K562 (cell line): ENCODE measurements around the gene ITGA6. TPM values are rescaled to one million over a fixed set of nuclear protein-coding genes. Genes with fewer than 3 reads are reported as not detected.

ENCODE experiments used
- ATAC-seq: fragments of 200-7000 bp; cut with Tn5 transposase; 3 replicates; pipeline ENCODE4 v1.9.1; 2020; ENCODE audit warnings: moderate library complexity
- BruUV-seq: library from RNA; stranded (reverse); fragments of 400-500 nt; replicated peaks from 2 replicates; lab custom pipeline; 2021; lab: Mats Ljungman, UMichigan
- CTCF ChIA-PET: fragments of 300-600 bp; formaldehyde crosslinking; extraction: SDS; loops from one replicate; lab custom pipeline; 2021; ENCODE audit warnings: low intra/inter-chr PET ratio; lab: Yijun Ruan, JAX
- POLR2A ChIA-PET: fragments of 300-600, 350-650 bp; sonication (Branson Sonifier 250); formaldehyde crosslinking; extraction: SDS; loops from one replicate; lab custom pipeline; 2021; ENCODE audit warnings: antibody characterized with exemption, inconsistent platforms; lab: Yijun Ruan, JAX
- DNase-seq, 4 experiments: peaks; one replicate each; pipeline versions ENCODE4 v3.0.0 to v3.0.0-alpha.2; 2011 to 2018; ENCODE audit warnings: low spot score in 3 of 4, mixed read lengths in 3 of 4; ENCODE audit errors: extremely low read depth in 1 of 4
- FAIRE-seq: peaks from 2 replicates; lab custom pipeline; 2011; peaks lifted over from hg19 to GRCh38; lab: Jason Lieb, UNC
- H2AFZ ChIP-seq: 2 replicates; pipeline ENCODE4 v1.6.0; 2011; ENCODE audit warnings: low read depth, low read length, control low read depth, inconsistent platforms
- H3K27ac ChIP-seq: fragments of 200-600 bp; 3 replicates; pipeline ENCODE4 v1.8.0; 2011; ENCODE audit warnings: low read depth, mild to moderate bottlenecking, control low read depth, inconsistent platforms, low read length, moderate library complexity, mixed read lengths; ENCODE audit errors: extremely low read depth
- H3K27me3 ChIP-seq, 2 experiments: fragments of 300-600 bp in 1 of 2; 2 replicates in 1 of 2; 3 replicates in 1 of 2; pipeline versions ENCODE4 v1.6.0 to v1.8.0; 2011; ENCODE audit warnings: inconsistent platforms in 2 of 2, low read length in 2 of 2, mild to moderate bottlenecking in 1 of 2, mixed read lengths in 1 of 2, moderate library complexity in 1 of 2; ENCODE audit not compliant: control insufficient read depth in 2 of 2, insufficient read depth in 2 of 2
- H3K36me3 ChIP-seq: fragments of 300-600 bp; 3 replicates; pipeline ENCODE4 v1.8.0; 2011; ENCODE audit warnings: mild to moderate bottlenecking, low read length, inconsistent platforms; ENCODE audit not compliant: control insufficient read depth, insufficient read depth
- H3K4me1 ChIP-seq, 2 experiments: fragments of 200-600 bp in 1 of 2; replicated peaks in 1 of 2; 2 replicates in 1 of 2; 3 replicates in 1 of 2; pipeline versions ENCODE4 v1.5.1 to v1.8.0; 2011; ENCODE audit warnings: inconsistent platforms in 2 of 2, low read length in 2 of 2, mild to moderate bottlenecking in 1 of 2, mixed read lengths in 1 of 2, moderate library complexity in 1 of 2; ENCODE audit not compliant: control insufficient read depth in 2 of 2, insufficient read depth in 2 of 2
- H3K4me2 ChIP-seq: 2 replicates; pipeline ENCODE4 v1.6.1; 2011; ENCODE audit warnings: low read length, control low read depth, inconsistent platforms, mixed read lengths; ENCODE audit not compliant: insufficient read depth
- H3K4me3 ChIP-seq: fragments of 200-600 bp; sonication (generic), shearing (Covaris generic); 2 replicates; pipeline ENCODE4 v1.5.1; 2016; ENCODE audit warnings: control low read depth, inconsistent platforms
- H3K79me2 ChIP-seq: fragments of 200-600 bp; 3 replicates; pipeline ENCODE4 v1.8.0; 2011; ENCODE audit warnings: low read length, inconsistent platforms; ENCODE audit not compliant: control insufficient read depth, insufficient read depth
- H3K9ac ChIP-seq, 2 experiments: 2 replicates each; pipeline versions ENCODE4 v1.6.0 to v1.6.1; 2011; ENCODE audit warnings: low read depth in 2 of 2, low read length in 2 of 2, control low read depth in 1 of 2, inconsistent platforms in 1 of 2, mild to moderate bottlenecking in 1 of 2, mixed read lengths in 1 of 2; ENCODE audit not compliant: insufficient read depth in 1 of 2
- H3K9me1 ChIP-seq: one replicate; pipeline ENCODE4 v1.6.0; 2011; ENCODE audit warnings: inconsistent platforms, mild to moderate bottlenecking, low read length, moderate library complexity; ENCODE audit not compliant: control insufficient read depth, insufficient read depth
- H3K9me3 ChIP-seq: replicated peaks from 2 replicates; pipeline ENCODE4 v1.5.1; 2011; ENCODE audit warnings: low read depth, low read length, inconsistent platforms; ENCODE audit not compliant: control insufficient read depth, insufficient read depth
- H4K20me1 ChIP-seq: replicated peaks from 2 replicates; pipeline ENCODE4 v1.6.1; 2011; ENCODE audit warnings: low read length, inconsistent platforms, mixed read lengths; ENCODE audit not compliant: control insufficient read depth, insufficient read depth
- ARID1B ChIP-seq: fragments of 450-650 bp; IDR thresholded peaks from 2 replicates; pipeline ENCODE4 v1.6.1; 2016; ENCODE audit warnings: antibody characterized with exemption, mild to moderate bottlenecking, inconsistent platforms
- COPS2 ChIP-seq: fragments of 450-650 bp; conservative IDR thresholded peaks from 2 replicates; pipeline ENCODE4 v1.6.1; 2016; ENCODE audit warnings: mild to moderate bottlenecking, moderate library complexity
- EWSR1 ChIP-seq: fragments of 450-650 bp; IDR thresholded peaks from 2 replicates; pipeline ENCODE4 v1.6.1; 2018; ENCODE audit warnings: borderline replicate concordance, mild to moderate bottlenecking, low read depth, moderate library complexity; ENCODE audit not compliant: partially characterized antibody
- KLF6 ChIP-seq: fragments of 250-450 bp; sonication (Bioruptor Pico); IDR thresholded peaks from 2 replicates; pipeline ENCODE4 v1.4.0; 2020; ENCODE audit warnings: mild to moderate bottlenecking, moderate library complexity, borderline replicate concordance
- MXD1 ChIP-seq: fragments of 250-450 bp; sonication (Bioruptor Pico); IDR thresholded peaks from 2 replicates; pipeline ENCODE4 v1.8.0; 2021; ENCODE audit warnings: borderline replicate concordance, mild to moderate bottlenecking, moderate library complexity; ENCODE audit not compliant: poor library complexity, severe bottlenecking
- ZNF197 ChIP-seq: fragments of 200-800 bp; sonication (Bioruptor generic); IDR thresholded peaks from 2 replicates; pipeline ENCODE4 v1.6.1; 2016; ENCODE audit warnings: low read depth, missing genetic modification characterization, missing compliant biosample characterization
- ZNF3 ChIP-seq: fragments of 250-450 bp; sonication (Bioruptor Pico); IDR thresholded peaks from 2 replicates; pipeline ENCODE4 v1.5.0; 2021; ENCODE audit warnings: mild to moderate bottlenecking, moderate library complexity
- ZNF584 ChIP-seq: fragments of 200-800 bp; sonication (Bioruptor generic); IDR thresholded peaks from 2 replicates; pipeline ENCODE4 v1.6.1; 2016; ENCODE audit warnings: low read depth, mild to moderate bottlenecking, missing genetic modification characterization, missing compliant biosample characterization
- ZNF639 ChIP-seq, 2 experiments: fragments of 200-800 bp in 1 of 2; sonication (Bioruptor generic) in 1 of 2; sonication (generic) in 1 of 2; formaldehyde crosslinking in 1 of 2; IDR thresholded peaks in 1 of 2; conservative IDR thresholded peaks in 1 of 2; 2 replicates each; pipeline versions ENCODE4 v1.5.0 to v1.6.1; 2016 to 2020; ENCODE audit warnings: missing compliant biosample characterization in 1 of 2, missing genetic modification characterization in 1 of 2, missing genetic modification reagents in 1 of 2
- WGBS: fragments of 100-300 bp; shearing (Covaris generic); methylation state at CpG from one replicate; pipeline ENCODE4 v1.1.6; 2016; ENCODE audit warnings: low coverage, mixed read lengths; ENCODE audit not compliant: insufficient coverage; ENCODE audit errors: missing lambda C conversion rate; 5-methylcytosine and 5-hydroxymethylcytosine counted together
- in situ Hi-C: fragments of 300-500 bp; cut with MboI; formaldehyde crosslinking; loops from 4 replicates; pipeline ENCODE4 v1.15.0; 2018; ENCODE audit warnings: inconsistent platforms, mixed read lengths
- intact Hi-C: fragments of 100-400 bp; cut with micrococcal nuclease; formaldehyde crosslinking; loops from 2 replicates; pipeline ENCODE4 v1.14.2; 2022
- polyA plus RNA-seq, 8 experiments: library from polyadenylated mRNA; depleted of rRNA in 4 of 8; stranded (reverse) in 5 of 8; unstranded in 3 of 8; fragments of >200 nt; fragmentation: Nextera tagmentation in 2 of 8; fragmentation: Illumina TruSeq in 1 of 8; extraction: Ambion mirVana in 2 of 8; extraction: Trizol in 1 of 8; gene quantifications; 2 replicates each; pipeline versions ENCODE4 v1.2.1 to v1.2.3, GENCODE V29; 2011 to 2014; ENCODE audit warnings: inconsistent platforms in 1 of 8, missing spikeins in 1 of 8
- total RNA-seq, 7 experiments: library from RNA; depleted of rRNA in 6 of 7; stranded (reverse); fragments of >200 nt in 6 of 7; fragmentation: Illumina TruSeq in 2 of 7; extraction: Trizol in 2 of 7; gene quantifications; 2 replicates each; pipeline versions ENCODE4 v1.2.1 to v1.2.3, GENCODE V29; 2011 to 2021; ENCODE audit warnings: low replicate concordance in 1 of 7

ITGA6 gene
- total and polyA plus RNA-seq, 9 of the 15 experiments (the other 6 are each of a cell fraction or from before 2014, with no cell fraction given), result 0.01 to 0.29 (median 0.05) TPM; not detected in 5

GRCh38 chr2:172452845-172453244 is 25.5 kb downstream of the ITGA6 start (continued):
- TF ChIP-seq ZNF639 (CRISPR knock-in tag; conservative IDR thresholded peaks at IDR 0.05 in 1 of 2, IDR thresholded peaks at IDR 0.05 in 1 of 2) (no peak), COPS2 (no peak), KLF6 (CRISPR knock-in tag) (no peak), ZNF3 (no peak), EWSR1 (no peak), ZNF197 (CRISPR knock-in tag) (no peak), MXD1 (CRISPR knock-in tag) (no peak)

- no peak overlapping the region for H2AFZ ChIP-seq
- ChIA-PET CTCF (no interaction called here), POLR2A (no interaction called here)
- no peaks in the 10 kb centered on the region for H3K4me1 ChIP-seq
- H3K27ac ChIP-seq, result no peak overlapping the region
- H3K4me2 ChIP-seq, result no peak overlapping the region
- TF ChIP-seq ZNF584 (CRISPR knock-in tag) (no peak), ARID1B (no peak)
- H3K79me2 ChIP-seq, result no peaks in the 10 kb centered on the region
- peaks cover 10 to 48% of the 10 kb centered on the region in 2 experiments; a peak in 4 of 5 replicates for H3K27me3 ChIP-seq
- no TSS peak for BruUV-seq
- in situ Hi-C loops, result loop anchor here (25.0 kb wide), 1 partner anchor 867 kb away; no protein-coding TSS in a partner anchor
- no peak overlapping the region for H3K4me3 ChIP-seq
- H3K9ac ChIP-seq, result no peak overlapping the region
- 1% methylated on average over 6 of the region's 6 CpGs for WGBS
- no peak for FAIRE-seq
- H4K20me1 ChIP-seq, result no peaks in the 10 kb centered on the region
- no peaks in the 10 kb centered on the region for H3K9me1 ChIP-seq
- H3K36me3 ChIP-seq, result no peaks in the 10 kb centered on the region
- intact Hi-C loops, result no loop called here
- no peak for ATAC-seq
- no peaks in the 10 kb centered on the region for H3K9me3 ChIP-seq
- DNase-seq, result no peak
These were observed 27.2 kb downstream of the ITGA6 start for GRCh38 chr2:172454404-172455120.
